Hair follicular keratinocyte (primary cell): ENCODE measurements around the gene B3GNT9. TPM values are rescaled to one million over a fixed set of nuclear protein-coding genes. Genes with fewer than 3 reads are reported as not detected.

Experiments
- total RNA-seq: library from RNA; depleted of rRNA; stranded (reverse); fragments of >200 nt; gene quantifications from 2 replicates; pipeline ENCODE4 v1.2.3, GENCODE V29; 2015

B3GNT9 gene
- total RNA-seq, result 18.1 and 23.9 TPM in 2 replicates

GRCh38 chr16:67150833-67151396 is at the start of gene B3GNT9:
B3GNT9 (minus strand) TSS chr16:67150998; CDS start chr16:67150485, 513 bp downstream.

GRCh38 chr16:67199011-67199807 is 48.4 kb upstream of the B3GNT9 start, which contains the start of gene ELMO3:
ELMO3 (plus strand) TSS chr16:67199131; CDS start chr16:67199327, 196 bp downstream.

GRCh38 chr16:67191995-67192681 is 41.3 kb upstream of the B3GNT9 start, which contains the start of gene E2F4:
E2F4 (plus strand) TSS chr16:67192155; CDS start chr16:67192228, 73 bp downstream.

DNA sequence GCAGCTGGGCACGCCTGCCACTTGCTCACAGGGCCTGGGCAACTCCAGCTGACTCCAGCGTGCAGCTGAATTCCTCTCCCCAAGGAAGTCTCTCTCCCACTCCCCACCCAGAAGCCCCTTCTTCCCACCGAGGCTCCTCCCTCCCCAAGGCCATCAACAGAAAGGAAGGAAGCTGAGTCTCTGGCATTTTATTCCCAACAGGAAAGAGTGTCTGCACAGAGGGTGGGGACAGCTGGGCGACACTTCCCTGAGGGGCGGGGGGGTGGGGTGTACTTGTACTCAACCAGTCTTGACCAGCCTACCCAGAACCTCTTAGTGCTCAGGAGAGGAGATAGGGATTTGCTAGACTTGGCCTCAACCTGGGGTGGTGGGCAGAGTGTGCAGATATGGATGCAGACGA is 39.2 kb upstream of the B3GNT9 start, which contains the start of gene EXOC3L1:
EXOC3L1 (minus strand) TSS at position 96 of the 400 bp plus-strand sequence. CDS start 460 bp downstream, outside the sequence.

DNA sequence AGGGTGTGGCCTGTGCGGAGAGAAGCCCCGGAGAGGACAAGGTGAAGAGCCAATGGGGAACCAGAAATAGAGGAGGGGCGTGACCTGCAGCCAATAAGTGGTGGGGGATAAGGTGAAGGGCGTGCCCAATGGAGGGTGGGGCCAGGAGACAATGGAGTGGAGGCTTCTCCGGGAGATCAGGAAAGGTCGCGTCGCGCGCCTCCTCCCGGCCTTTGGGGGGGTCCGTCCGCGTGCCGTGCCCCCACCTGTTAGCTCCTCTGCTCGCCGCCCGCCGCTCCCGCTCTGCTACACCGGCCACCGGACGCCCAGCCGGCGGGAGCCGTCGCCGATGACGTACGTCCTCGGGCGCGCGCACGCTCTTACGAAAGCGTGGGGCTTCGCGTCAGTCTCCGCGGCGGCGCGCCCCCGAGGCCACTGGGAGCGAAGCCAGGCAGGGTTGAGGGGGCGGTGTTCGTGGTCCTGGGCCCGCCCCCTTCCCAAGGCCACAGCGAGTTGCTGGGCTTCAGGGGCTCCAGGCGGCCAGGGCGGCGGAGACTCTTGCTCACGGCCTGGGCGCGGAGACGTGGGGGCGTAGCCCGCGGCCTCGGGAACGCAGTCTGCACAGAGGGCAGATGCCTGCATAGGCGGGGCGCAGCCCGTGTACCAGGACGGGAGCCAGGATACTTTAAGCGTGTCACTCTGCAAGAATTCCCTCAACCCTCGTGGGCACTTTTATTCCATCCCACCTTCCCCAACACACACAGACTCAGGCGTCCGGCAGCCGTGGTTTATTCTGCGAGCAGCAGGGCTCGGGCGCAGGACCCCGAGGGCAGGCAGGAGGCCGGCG is 33.0 kb upstream of the B3GNT9 start, which contains the start of gene MATCAP1:
MATCAP1 (minus strand) TSS at position 337 of the 826 bp plus-strand sequence. CDS start 3,353 bp downstream, outside the sequence.

GRCh38 chr16:67170168-67170948 is 19.6 kb upstream of the B3GNT9 start, which contains the start of gene NOL3:
NOL3 (plus strand) TSS chr16:67170538.

GRCh38 chr16:67164599-67165061 is 13.8 kb upstream of the B3GNT9 start, which contains the start of gene HSF4:
HSF4 (plus strand) TSS chr16:67164745; CDS start chr16:67164812, 67 bp downstream.

GRCh38 chr16:67109407-67110135 is 41.2 kb downstream of the B3GNT9 start, which contains the start of gene PHAF1:
PHAF1 (plus strand) TSS chr16:67109941; CDS start chr16:67110176, 235 bp downstream.

Other genes with a start within 250 kb of the B3GNT9 start
- gene CDH16, start 232.1 kb downstream of the B3GNT9 start, total RNA-seq, result 0.04 TPM in 1 of 2 replicates, not detected in the other
- 2.8 and 3.1 TPM in 2 replicates for gene RRAD, start 225.5 kb downstream of the B3GNT9 start, total RNA-seq
- gene CIAO2B, start 216.6 kb downstream of the B3GNT9 start, total RNA-seq, result 91.1 and 118 TPM in 2 replicates
- gene CES2, start 215.5 kb downstream of the B3GNT9 start, total RNA-seq, result 40.8 and 42.3 TPM in 2 replicates
- 0.78 and 0.99 TPM in 2 replicates for gene CES3, start 189.7 kb downstream of the B3GNT9 start, total RNA-seq
- gene CES4A, start 162.4 kb downstream of the B3GNT9 start, total RNA-seq, result 1.1 and 2.4 TPM in 2 replicates
- 48.2 and 64.0 TPM in 2 replicates for gene CBFB, start 121.8 kb downstream of the B3GNT9 start, total RNA-seq
- gene PHAF1, start 41.1 kb downstream of the B3GNT9 start, total RNA-seq, result 8.4 and 12.8 TPM in 2 replicates
- 34.4 and 39.5 TPM in 2 replicates for gene TRADD, start 8.9 kb upstream of the B3GNT9 start, total RNA-seq
- gene FBXL8, start 9.0 kb upstream of the B3GNT9 start, total RNA-seq, result 11.3 and 12.1 TPM in 2 replicates
- 4.9 and 9.4 TPM in 2 replicates for gene HSF4, start 13.7 kb upstream of the B3GNT9 start, total RNA-seq
- 24.8 and 31.0 TPM in 2 replicates for gene NOL3, start 19.5 kb upstream of the B3GNT9 start, total RNA-seq
- 9.2 and 12.7 TPM in 2 replicates for gene MATCAP1, start 33.0 kb upstream of the B3GNT9 start, total RNA-seq
- 0.08 TPM in 1 of 2 replicates, not detected in the other for gene EXOC3L1, start 39.1 kb upstream of the B3GNT9 start, total RNA-seq
- 81.8 and 112 TPM in 2 replicates for gene E2F4, start 41.2 kb upstream of the B3GNT9 start, total RNA-seq
- gene ELMO3, start 48.1 kb upstream of the B3GNT9 start, total RNA-seq, result 56.5 and 70.0 TPM in 2 replicates
- 30.2 and 46.2 TPM in 2 replicates for gene TMEM208, start 76.1 kb upstream of the B3GNT9 start, total RNA-seq
- gene FHOD1, start 96.5 kb upstream of the B3GNT9 start, total RNA-seq, result 24.1 and 35.0 TPM in 2 replicates
- 0.65 and 1.2 TPM in 2 replicates for gene SLC9A5, start 98.0 kb upstream of the B3GNT9 start, total RNA-seq
- 2.6 and 5.2 TPM in 2 replicates for gene PLEKHG4, start 128.5 kb upstream of the B3GNT9 start, total RNA-seq
- not detected in 2 replicates for gene KCTD19, start 175.7 kb upstream of the B3GNT9 start, total RNA-seq
- 0.31 TPM in 1 of 2 replicates, not detected in the other for gene LRRC36, start 175.8 kb upstream of the B3GNT9 start, total RNA-seq
- not detected in 2 replicates for gene TPPP3, start 242.5 kb upstream of the B3GNT9 start, total RNA-seq